ENCODE results near the gene HSF4. TPM values are rescaled to one million over a fixed set of nuclear protein-coding genes. Genes with fewer than 3 reads are reported as not detected.

The HSF4 gene
- total and polyA plus RNA-seq, 4 donors: 5.1 to 62.5 (median 21.0) TPM

- H3K9ac ChIP-seq (ENCODE audit: insufficient read depth in 1 of 2, low read length in 2 of 2): no peak overlapping the region
- H3K27ac ChIP-seq (ENCODE audit: low read depth in 1 of 2, low read length in 1 of 2): no peak overlapping the region
- TF ChIP-seq CTCF (IDR thresholded peaks at IDR 0.05; ENCODE audit: control extremely low read depth, extremely low read depth): no peak
- peaks cover 0 to 5% (median 3%) of the 10 kb centered on the region in 3 donors for H3K27me3 ChIP-seq (ENCODE audit: control insufficient read depth in 3 of 3, insufficient read depth in 3 of 3, low read length in 2 of 3)
- peaks cover 0 to 2% (median 0%) of the 10 kb centered on the region in 4 donors for H3K9me3 ChIP-seq (ENCODE audit: control insufficient read depth in 4 of 4, insufficient read depth in 3 of 4, low read length in 3 of 4)
- H3K4me3 ChIP-seq: no peak overlapping the region
- peaks cover 0 to 15% (median 4%) of the 10 kb centered on the region in 5 donors for H3K4me1 ChIP-seq (ENCODE audit: control insufficient read depth in 5 of 5, insufficient read depth in 5 of 5, low read length in 5 of 5)
- DNase-seq (no peak), ATAC-seq (ENCODE audit: insufficient read depth, low FRiP score) (no peak)
- peaks cover 10 to 49% (median 34%) of the 10 kb centered on the region in 4 donors for H3K36me3 ChIP-seq (ENCODE audit: control insufficient read depth in 4 of 4, insufficient read depth in 4 of 4, low read length in 4 of 4)
- 93 to 98% methylated on average over 2 of the region's 2 CpGs for WGBS, 2 donors
Measured at GRCh38 chr16:67148221-67148620, 16.3 kb upstream of the HSF4 start.

GRCh38 chr16:67148656-67149275, 15.8 kb upstream of the HSF4 start:
- H3K36me3 ChIP-seq (ENCODE audit: control insufficient read depth in 4 of 4, insufficient read depth in 4 of 4, low read length in 4 of 4): peaks cover 10 to 45% (median 30%) of the 10 kb centered on the region in 4 donors
- H3K4me1 ChIP-seq (ENCODE audit: control insufficient read depth in 5 of 5, insufficient read depth in 5 of 5, low read length in 5 of 5): peaks cover 0 to 15% (median 4%) of the 10 kb centered on the region in 5 donors
- H3K9me3 ChIP-seq (ENCODE audit: control insufficient read depth in 4 of 4, insufficient read depth in 3 of 4, low read length in 3 of 4): peaks cover 0 to 2% (median 0%) of the 10 kb centered on the region in 4 donors
- no peak overlapping the region for H3K4me3 ChIP-seq
- ATAC-seq (ENCODE audit: insufficient read depth, low FRiP score): no peak
- DNase-seq: no peak
- no peak overlapping the region for H3K27ac ChIP-seq (ENCODE audit: low read depth in 1 of 2, low read length in 1 of 2)
- no peak for TF ChIP-seq CTCF (IDR thresholded peaks at IDR 0.05; ENCODE audit: control extremely low read depth, extremely low read depth)
- WGBS, 2 donors: 94 to 95% methylated on average over 11 of the region's 11 CpGs
- peaks cover 0 to 6% (median 5%) of the 10 kb centered on the region in 3 donors for H3K27me3 ChIP-seq (ENCODE audit: control insufficient read depth in 3 of 3, insufficient read depth in 3 of 3, low read length in 2 of 3)
- H3K9ac ChIP-seq (ENCODE audit: insufficient read depth in 1 of 2, low read length in 2 of 2): no peak overlapping the region

DNA sequence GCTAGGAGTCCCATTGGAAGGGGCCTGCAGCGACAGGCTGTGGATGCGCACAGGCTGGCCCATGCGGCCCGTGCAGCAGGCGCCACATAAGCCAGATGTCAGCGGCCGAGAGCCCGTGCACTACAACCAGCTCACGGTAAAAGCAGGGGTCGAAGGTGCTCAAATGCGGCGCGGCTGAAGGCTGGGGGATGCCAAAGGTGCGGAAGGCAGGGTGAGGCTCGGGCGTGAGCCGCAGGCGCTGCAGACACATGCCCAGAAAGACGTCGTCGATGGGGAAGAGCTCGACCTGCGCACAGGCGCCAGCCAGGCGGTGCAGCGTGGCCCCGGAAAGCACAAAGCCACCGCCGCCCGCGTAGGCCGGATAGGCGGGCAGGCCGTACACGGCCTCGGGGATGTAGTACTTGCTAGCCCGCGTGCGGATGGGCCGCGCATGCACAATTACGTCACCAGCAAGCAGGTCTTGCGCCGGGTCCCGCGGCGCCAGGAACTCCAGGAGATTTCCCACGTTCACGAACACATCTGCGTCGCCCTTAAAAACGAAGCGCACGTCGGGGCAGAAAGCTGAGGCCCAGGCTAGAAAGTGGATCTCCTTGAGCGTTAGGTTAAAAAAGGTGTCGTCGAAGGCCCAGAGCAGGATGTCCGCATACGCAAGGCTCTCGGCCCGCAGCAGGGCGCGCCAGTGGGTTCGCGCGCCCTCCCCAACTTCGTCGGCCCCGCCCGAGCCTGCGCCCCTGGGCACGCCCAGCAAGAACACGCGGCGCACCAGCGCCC, 15.1 kb upstream of the HSF4 start:
- no peak overlapping the region for H3K4me3 ChIP-seq
- no peaks in the 10 kb centered on the region for H3K9me3 ChIP-seq (ENCODE audit: control insufficient read depth in 4 of 4, insufficient read depth in 3 of 4, low read length in 3 of 4)
- DNase-seq (no peak), ATAC-seq (ENCODE audit: insufficient read depth, low FRiP score) (no peak)
- H3K9ac ChIP-seq (ENCODE audit: insufficient read depth in 1 of 2, low read length in 2 of 2): no peak overlapping the region
- no peak for TF ChIP-seq CTCF (IDR thresholded peaks at IDR 0.05; ENCODE audit: control extremely low read depth, extremely low read depth)
- peaks cover 0 to 15% (median 4%) of the 10 kb centered on the region in 5 donors for H3K4me1 ChIP-seq (ENCODE audit: control insufficient read depth in 5 of 5, insufficient read depth in 5 of 5, low read length in 5 of 5)
- no peak overlapping the region for H3K27ac ChIP-seq (ENCODE audit: low read depth in 1 of 2, low read length in 1 of 2)
- peaks cover 0 to 13% (median 8%) of the 10 kb centered on the region in 3 donors for H3K27me3 ChIP-seq (ENCODE audit: control insufficient read depth in 3 of 3, insufficient read depth in 3 of 3, low read length in 2 of 3)
- peaks cover 5 to 39% (median 25%) of the 10 kb centered on the region in 4 donors for H3K36me3 ChIP-seq (ENCODE audit: control insufficient read depth in 4 of 4, insufficient read depth in 4 of 4, low read length in 4 of 4)
- 67 to 71% methylated on average over 77 of the region's 77 CpGs for WGBS, 2 donors

Measured in lung (tissue), 12 donors.